Lower lobe of right lung (tissue), 2 donors: ENCODE results near the gene HEXD. TPM values are rescaled to one million over a fixed set of nuclear protein-coding genes. Genes with fewer than 3 reads are reported as not detected.

ENCODE experiments used
- ATAC-seq, 2 donors: fragments of 200-7000 bp; cut with Tn5 transposase; one replicate each; pipeline ENCODE4 v1.9.1; 2020 to 2022; ENCODE audit warnings: mild to moderate bottlenecking in 2 of 2, moderate library complexity in 2 of 2
- DNase-seq: peaks from one replicate; pipeline ENCODE4 v3.0.0-alpha.2; 2020
- H3K27ac ChIP-seq: fragments of 200-600 bp; one replicate; pipeline ENCODE4 v1.8.0; 2022
- H3K27me3 ChIP-seq: fragments of 200-600 bp; one replicate; pipeline ENCODE4 v1.8.0; 2022; ENCODE audit warnings: low read depth
- H3K36me3 ChIP-seq: fragments of 200-600 bp; one replicate; pipeline ENCODE4 v1.8.0; 2022; ENCODE audit warnings: mild to moderate bottlenecking
- H3K4me1 ChIP-seq: fragments of 200-600 bp; one replicate; pipeline ENCODE4 v1.8.0; 2022
- H3K4me3 ChIP-seq: fragments of 200-600 bp; one replicate; pipeline ENCODE4 v1.8.0; 2022; ENCODE audit warnings: mild to moderate bottlenecking
- H3K9me3 ChIP-seq: fragments of 200-600 bp; one replicate; pipeline ENCODE4 v1.8.0; 2022
- intact Hi-C: fragments of 100-400 bp; cut with DNase I; formaldehyde crosslinking; loops from one replicate; pipeline ENCODE4 v1.11.0; 2022
- total RNA-seq: library from RNA; stranded (reverse); fragmentation: NEBNext Ultra II Directional; extraction: Animal tissue kit (Norgen Biotek cat#: 25700); gene quantifications from one replicate; pipeline ENCODE4 v1.2.1, GENCODE V29; 2021
- TF ChIP-seq, protein P1 (sequence below): fragments of 200-600 bp; IDR thresholded peaks from one replicate; pipeline ENCODE4 v1.8.0; 2022; ENCODE audit warnings: antibody characterized with exemption, mild to moderate bottlenecking
- donor health status: DM: no; HTN: yes; CAD: no; lungs with severe emphysema.

HEXD gene
- total RNA-seq, 1 donor from 2014 or later, result 60.2 TPM

DNA sequence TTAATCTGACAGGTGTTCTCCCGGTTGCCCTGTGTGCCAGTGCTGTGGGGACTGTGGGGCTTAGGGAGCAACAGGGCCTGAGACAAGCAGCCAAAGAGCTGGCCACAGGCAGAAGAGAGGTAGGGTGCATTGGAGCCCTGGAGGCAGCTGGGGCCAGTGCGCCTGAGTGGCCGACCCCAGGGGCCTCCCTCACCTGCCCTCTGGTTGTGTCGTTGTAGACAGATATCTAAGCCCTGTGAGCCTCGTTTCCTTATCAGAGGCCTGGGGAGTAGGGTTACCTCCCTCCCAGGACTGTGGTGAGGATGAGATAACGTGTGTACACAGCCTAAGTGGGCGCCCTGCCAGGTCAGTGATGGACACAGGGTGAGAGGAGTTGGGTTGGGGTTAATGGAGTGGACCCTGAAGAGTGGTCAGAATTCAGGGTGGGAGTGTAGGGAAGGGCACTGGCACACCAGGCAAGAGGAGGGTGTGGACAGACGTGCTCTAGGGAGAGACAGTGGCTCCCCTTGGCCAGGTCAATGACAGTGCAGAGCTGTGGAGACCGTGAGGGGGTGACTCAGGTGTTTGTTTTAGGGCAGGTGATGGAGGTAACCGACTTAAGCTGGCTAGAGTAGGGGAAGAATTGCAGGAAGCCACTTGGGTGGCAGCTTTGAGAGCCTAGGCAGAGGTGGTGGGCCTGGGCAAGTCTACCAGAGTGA lies 43.8 kb downstream of the HEXD start:
- H3K27me3 ChIP-seq, result no peaks in the 10 kb centered on the region
- peak overlapping the region; percentile 15 for H3K27ac ChIP-seq
- TF ChIP-seq, protein P1, sequence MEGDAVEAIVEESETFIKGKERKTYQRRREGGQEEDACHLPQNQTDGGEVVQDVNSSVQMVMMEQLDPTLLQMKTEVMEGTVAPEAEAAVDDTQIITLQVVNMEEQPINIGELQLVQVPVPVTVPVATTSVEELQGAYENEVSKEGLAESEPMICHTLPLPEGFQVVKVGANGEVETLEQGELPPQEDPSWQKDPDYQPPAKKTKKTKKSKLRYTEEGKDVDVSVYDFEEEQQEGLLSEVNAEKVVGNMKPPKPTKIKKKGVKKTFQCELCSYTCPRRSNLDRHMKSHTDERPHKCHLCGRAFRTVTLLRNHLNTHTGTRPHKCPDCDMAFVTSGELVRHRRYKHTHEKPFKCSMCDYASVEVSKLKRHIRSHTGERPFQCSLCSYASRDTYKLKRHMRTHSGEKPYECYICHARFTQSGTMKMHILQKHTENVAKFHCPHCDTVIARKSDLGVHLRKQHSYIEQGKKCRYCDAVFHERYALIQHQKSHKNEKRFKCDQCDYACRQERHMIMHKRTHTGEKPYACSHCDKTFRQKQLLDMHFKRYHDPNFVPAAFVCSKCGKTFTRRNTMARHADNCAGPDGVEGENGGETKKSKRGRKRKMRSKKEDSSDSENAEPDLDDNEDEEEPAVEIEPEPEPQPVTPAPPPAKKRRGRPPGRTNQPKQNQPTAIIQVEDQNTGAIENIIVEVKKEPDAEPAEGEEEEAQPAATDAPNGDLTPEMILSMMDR, result no peak
- H3K4me3 ChIP-seq, result no peak overlapping the region
- intact Hi-C loops, result no loop called here
- peaks cover 21% of the 10 kb centered on the region for H3K4me1 ChIP-seq
- no peaks in the 10 kb centered on the region for H3K9me3 ChIP-seq
- DNase-seq (no peak), ATAC-seq (no peak)
- peaks cover 71% of the 10 kb centered on the region for H3K36me3 ChIP-seq

DNA sequence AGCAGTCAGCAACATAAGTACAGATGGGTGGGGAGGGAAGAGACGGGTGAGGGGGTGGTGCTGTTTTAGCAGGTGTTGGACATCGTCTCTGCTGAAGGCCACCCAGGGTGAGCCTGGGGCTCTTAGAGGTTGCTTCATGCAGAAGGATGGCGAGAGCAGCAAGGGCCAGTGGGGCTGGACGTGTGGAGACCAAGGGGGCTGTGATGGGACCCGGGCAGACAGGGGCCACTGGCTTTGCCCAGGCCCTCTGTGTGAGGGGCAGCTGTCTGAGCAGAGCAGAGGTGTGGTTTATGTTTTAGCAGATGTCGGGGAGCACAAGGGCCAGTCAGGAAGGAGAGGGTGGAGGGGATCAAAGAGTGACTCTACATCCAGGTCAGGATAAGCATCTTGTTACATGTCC lies 45.2 kb downstream of the HEXD start:
- no peak overlapping the region for H3K27ac ChIP-seq
- H3K4me3 ChIP-seq, result no peak overlapping the region
- TF ChIP-seq, protein P1, result no peak
- peaks cover 11% of the 10 kb centered on the region for H3K4me1 ChIP-seq
- peaks cover 85% of the 10 kb centered on the region for H3K36me3 ChIP-seq
- no peaks in the 10 kb centered on the region for H3K9me3 ChIP-seq
- intact Hi-C loops, result no loop called here
- H3K27me3 ChIP-seq, result no peaks in the 10 kb centered on the region
- ATAC-seq (no peak), DNase-seq (no peak)

DNA sequence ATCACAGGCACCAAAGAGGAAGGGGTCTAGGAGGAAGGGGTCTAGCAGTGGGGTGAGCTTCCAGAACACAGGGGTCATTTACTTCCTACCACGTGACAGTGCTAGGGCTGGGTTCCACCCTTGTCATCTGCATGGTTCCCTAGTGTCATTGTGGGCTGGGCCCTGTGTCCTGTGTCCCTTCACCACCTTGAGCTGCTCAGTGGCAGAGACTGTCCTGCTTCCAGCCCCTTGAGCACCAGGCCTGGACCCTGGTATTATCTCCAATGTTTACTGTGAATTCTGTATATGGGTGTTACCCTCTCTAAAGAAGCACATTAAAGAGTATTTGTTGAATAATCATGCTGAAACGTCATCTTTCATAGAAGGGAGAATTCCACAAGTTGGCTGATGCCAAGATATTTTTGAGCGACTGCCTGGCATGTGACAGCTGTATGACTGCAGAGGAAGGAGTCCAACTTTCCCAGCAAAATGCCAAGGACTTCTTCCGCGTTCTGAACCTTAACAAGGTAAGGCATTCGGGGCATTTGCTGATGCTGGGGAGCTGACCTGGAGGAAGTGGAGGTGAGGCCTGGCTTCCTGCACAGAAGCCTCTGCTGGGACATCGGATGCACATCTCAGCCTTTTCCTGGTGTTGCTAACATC lies 45.9 kb downstream of the HEXD start:
- peak in 1 of 2 donors; percentile 33 for ATAC-seq
- Histone ChIP-seq H3K27me3 (no peaks in the 10 kb centered on the region), H3K36me3 (peaks cover 92% of the 10 kb centered on the region), H3K27ac (no peak overlapping the region), H3K4me3 (no peak overlapping the region), H3K4me1 (peaks cover 11% of the 10 kb centered on the region), H3K9me3 (no peaks in the 10 kb centered on the region)
- intact Hi-C loops, result no loop called here
- TF ChIP-seq, protein P1, result no peak
- no peak for DNase-seq

DNA sequence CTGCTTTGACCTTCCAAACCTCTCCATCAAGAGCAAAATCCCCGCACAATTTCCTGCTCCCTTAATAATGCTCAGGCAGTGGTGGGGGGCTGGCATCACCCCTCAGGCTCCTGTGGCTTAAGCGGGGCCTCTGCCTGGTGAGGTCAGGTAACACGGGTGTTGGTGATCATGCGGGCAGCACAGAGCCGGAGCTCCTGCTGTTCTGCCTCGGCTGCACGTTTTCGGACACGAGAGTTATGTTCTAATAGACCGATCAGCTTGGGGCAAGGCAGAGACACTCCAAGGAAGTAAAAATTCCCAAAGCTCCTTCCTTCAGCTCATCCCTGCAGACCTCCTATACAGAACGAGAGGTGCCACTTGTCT lies 46.4 kb downstream of the HEXD start:
- H3K27ac ChIP-seq, result no peak overlapping the region
- DNase-seq, result no peak

DNA sequence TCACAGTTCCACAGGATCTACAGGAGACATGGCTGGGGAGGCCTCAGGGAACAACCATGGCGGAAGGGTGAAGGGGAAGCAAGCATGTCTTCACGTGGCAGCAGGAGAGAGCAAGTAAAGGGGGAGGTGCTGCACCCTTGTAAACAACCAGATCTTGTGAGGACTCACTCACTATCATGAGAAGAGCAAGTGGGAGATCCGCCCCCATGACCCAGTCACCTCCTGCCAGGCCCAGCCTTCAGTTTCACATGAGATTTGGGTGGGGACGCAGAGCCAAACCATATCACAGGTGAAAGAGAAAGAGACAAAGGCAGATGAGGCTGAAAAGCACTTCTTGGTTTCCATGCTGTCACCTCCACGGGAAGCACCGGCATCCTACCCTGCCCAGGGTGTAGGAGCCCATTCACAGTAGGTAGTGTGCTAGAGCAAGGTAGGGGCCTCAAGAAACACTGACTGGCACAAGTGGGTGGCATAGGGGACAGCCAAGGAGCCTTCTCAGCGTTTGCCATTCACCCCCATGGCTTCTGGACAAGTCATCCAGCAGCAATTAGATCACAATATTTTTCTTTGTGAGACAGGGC lies 47.0 kb downstream of the HEXD start:
- H3K27ac ChIP-seq, result no peak overlapping the region
- TF ChIP-seq, protein P1, result no peak
- ATAC-seq, result no peak

More for the DNA sequence above, 46.4 kb downstream of the HEXD start:
- no peaks in the 10 kb centered on the region for H3K27me3 ChIP-seq
- TF ChIP-seq, protein P1, result no peak
- H3K4me3 ChIP-seq, result no peak overlapping the region
- ATAC-seq, result no peak
- intact Hi-C loops, result no loop called here
- H3K4me1 ChIP-seq, result peaks cover 6% of the 10 kb centered on the region
- peaks cover 97% of the 10 kb centered on the region for H3K36me3 ChIP-seq
- H3K9me3 ChIP-seq, result no peaks in the 10 kb centered on the region

More for the DNA sequence above, 47.0 kb downstream of the HEXD start:
- no peaks in the 10 kb centered on the region for H3K27me3 ChIP-seq
- peaks cover under 1% of the 10 kb centered on the region for H3K4me1 ChIP-seq
- intact Hi-C loops, result no loop called here
- H3K4me3 ChIP-seq, result no peak overlapping the region
- H3K36me3 ChIP-seq, result peaks cover 100% of the 10 kb centered on the region
- H3K9me3 ChIP-seq, result no peaks in the 10 kb centered on the region
- no peak for DNase-seq
